Esophagus squamous epithelium (tissue), 5 donors: Measurements from ENCODE around the gene S100A6. TPM values are rescaled to one million over a fixed set of nuclear protein-coding genes. Genes with fewer than 3 reads are reported as not detected.

Experiments
- DNase-seq: peaks from one replicate; lab custom pipeline; 2025; lab: John Stamatoyannopoulos, UW
- H3K27ac ChIP-seq, 4 donors: fragments of 200-600 bp; sonication (generic); one replicate each; pipeline ENCODE4 v1.5.1; 2016 to 2019; ENCODE audit warnings: mild to moderate bottlenecking in 1 of 4
- H3K27me3 ChIP-seq, 4 donors: fragments of 200-600 bp; sonication (generic); 1 replicate in 3 of 4; 2 replicates in 1 of 4; pipeline versions ENCODE4 v1.5.1 to v1.6.0; 2017 to 2021; ENCODE audit warnings: antibody characterized with exemption in 1 of 4
- H3K36me3 ChIP-seq, 3 donors: fragments of 200-600 bp; sonication (generic); one replicate each; pipeline ENCODE4 v1.5.1; 2016 to 2019
- H3K4me1 ChIP-seq, 3 donors: fragments of 200-600 bp; sonication (generic); one replicate each; pipeline ENCODE4 v1.5.1; 2017 to 2019
- H3K4me3 ChIP-seq, 4 donors: fragments of 200-600 bp; sonication (generic); 1 replicate in 3 of 4; 2 replicates in 1 of 4; pipeline ENCODE4 v1.5.1; 2016 to 2019; ENCODE audit warnings: mild to moderate bottlenecking in 2 of 4, moderate library complexity in 1 of 4
- H3K9me3 ChIP-seq, 3 donors: fragments of 200-600 bp; sonication (generic); one replicate each; pipeline ENCODE4 v1.5.1; 2016 to 2019
- POLR2A ChIP-seq, 4 donors: fragments of 450-650 bp; IDR thresholded peaks; one replicate each; pipeline ENCODE4 v1.6.1; 2017; ENCODE audit warnings: antibody characterized with exemption in 4 of 4, mild to moderate bottlenecking in 4 of 4, moderate library complexity in 3 of 4
- WGBS, 2 donors: methylation state at CpG; one replicate each; pipeline ENCODE4 v1.1.5; 2018; 5-methylcytosine and 5-hydroxymethylcytosine counted together
- intact Hi-C: fragments of 100-400 bp; cut with DNase I; formaldehyde crosslinking; loops from one replicate; pipeline ENCODE4 v1.15.0; 2022
- total RNA-seq, 4 donors: library from RNA; depleted of rRNA; stranded (reverse); fragments of >200 nt; gene quantifications; one replicate each; pipeline ENCODE4 v1.1.0, GENCODE V29; 2016
- TF ChIP-seq, protein P1 (sequence below), 6 experiments: fragments of 450-650 bp in 4 of 6; fragments of 200-600 bp in 2 of 6; sonication (generic) in 2 of 6; IDR thresholded peaks; one replicate each; pipeline ENCODE4 v1.5.1; 2016 to 2019; ENCODE audit warnings: antibody characterized with exemption in 6 of 6, mild to moderate bottlenecking in 4 of 6, moderate library complexity in 4 of 6
- donor health status: DM: yes; HTN: yes; CAD: no.

S100A6 gene
- total RNA-seq, 4 donors from 2014 or later, result 270 to 943 (median 394) TPM

DNA sequence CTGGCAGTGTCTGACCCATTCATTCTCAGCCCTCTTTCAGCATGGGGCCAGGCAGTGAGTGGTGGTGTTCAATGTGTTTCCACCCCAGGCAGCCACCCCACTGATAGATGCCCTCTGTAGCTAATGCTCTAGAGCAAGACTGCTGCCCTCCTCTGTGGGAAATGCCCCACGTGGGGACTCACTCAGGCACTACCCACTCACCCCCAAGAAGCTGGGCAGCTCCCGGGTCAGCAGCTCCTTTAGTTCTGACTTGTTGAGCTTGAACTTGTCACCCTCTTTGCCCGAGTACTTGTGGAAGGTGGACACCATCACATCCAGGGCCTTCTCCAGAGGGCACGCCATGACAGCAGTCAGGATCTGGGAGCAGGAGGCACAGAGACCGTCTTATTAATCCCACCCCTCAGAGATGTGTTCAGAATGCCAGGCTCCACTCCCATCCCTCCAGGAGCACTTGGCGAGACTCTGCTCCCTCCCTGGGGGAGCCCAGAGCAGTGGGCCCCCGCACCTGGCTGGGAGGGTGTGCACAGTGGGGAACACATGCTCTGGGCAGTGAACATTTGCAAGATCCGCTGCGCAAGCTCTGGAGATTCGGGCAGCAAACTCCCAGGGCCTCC lies 8.8 kb upstream of the S100A6 start:
- intact Hi-C loops, result no loop called here
- WGBS, 2 donors, result 21 to 38% methylated on average over 2 to 7 of the region's 10 CpGs
- H3K27me3 ChIP-seq, result no peaks in the 10 kb centered on the region
- no peak for DNase-seq
- H3K27ac ChIP-seq, result peak overlapping the region; percentile 88 to 94 (median 92)
- H3K36me3 ChIP-seq, result peaks cover 0 to 8% (median 0%) of the 10 kb centered on the region in 3 donors
- no peaks in the 10 kb centered on the region for H3K9me3 ChIP-seq
- H3K4me3 ChIP-seq, result peak overlapping the region; percentile 20 to 64 (median 48)
- TF ChIP-seq, protein P1, sequence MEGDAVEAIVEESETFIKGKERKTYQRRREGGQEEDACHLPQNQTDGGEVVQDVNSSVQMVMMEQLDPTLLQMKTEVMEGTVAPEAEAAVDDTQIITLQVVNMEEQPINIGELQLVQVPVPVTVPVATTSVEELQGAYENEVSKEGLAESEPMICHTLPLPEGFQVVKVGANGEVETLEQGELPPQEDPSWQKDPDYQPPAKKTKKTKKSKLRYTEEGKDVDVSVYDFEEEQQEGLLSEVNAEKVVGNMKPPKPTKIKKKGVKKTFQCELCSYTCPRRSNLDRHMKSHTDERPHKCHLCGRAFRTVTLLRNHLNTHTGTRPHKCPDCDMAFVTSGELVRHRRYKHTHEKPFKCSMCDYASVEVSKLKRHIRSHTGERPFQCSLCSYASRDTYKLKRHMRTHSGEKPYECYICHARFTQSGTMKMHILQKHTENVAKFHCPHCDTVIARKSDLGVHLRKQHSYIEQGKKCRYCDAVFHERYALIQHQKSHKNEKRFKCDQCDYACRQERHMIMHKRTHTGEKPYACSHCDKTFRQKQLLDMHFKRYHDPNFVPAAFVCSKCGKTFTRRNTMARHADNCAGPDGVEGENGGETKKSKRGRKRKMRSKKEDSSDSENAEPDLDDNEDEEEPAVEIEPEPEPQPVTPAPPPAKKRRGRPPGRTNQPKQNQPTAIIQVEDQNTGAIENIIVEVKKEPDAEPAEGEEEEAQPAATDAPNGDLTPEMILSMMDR (IDR thresholded peaks at IDR 0.05), result no peak
- TF ChIP-seq POLR2A (IDR thresholded peaks at IDR 0.05), result no peak
- peaks cover 90 to 100% (median 96%) of the 10 kb centered on the region in 3 donors for H3K4me1 ChIP-seq

DNA sequence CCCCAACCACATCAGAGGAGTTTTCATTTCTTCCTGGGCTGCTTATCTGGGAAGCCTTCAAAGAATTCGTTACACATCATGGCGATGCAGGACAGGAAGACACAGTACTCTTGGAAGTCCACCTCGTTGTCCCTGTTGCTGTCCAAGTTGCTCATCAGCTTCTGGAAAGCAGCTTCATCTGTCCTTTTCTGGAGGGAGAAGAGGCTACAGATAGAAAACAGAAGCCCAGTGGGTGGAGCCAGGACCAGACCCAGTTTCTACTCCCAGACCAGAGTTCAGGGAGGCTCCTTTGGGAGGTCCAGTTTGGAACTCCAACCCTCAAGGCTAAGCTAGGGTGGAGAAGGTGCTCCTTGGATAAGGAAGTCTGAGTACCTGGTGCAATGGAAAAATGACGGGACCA lies 7.9 kb upstream of the S100A6 start:
- H3K4me1 ChIP-seq, result peaks cover 85 to 97% (median 91%) of the 10 kb centered on the region in 3 donors
- peak overlapping the region in 2 of 4 donors; percentile 49 to 64 for H3K4me3 ChIP-seq
- TF ChIP-seq, protein P1 (IDR thresholded peaks at IDR 0.05), result no peak
- TF ChIP-seq POLR2A (IDR thresholded peaks at IDR 0.05), result no peak
- H3K9me3 ChIP-seq, result no peaks in the 10 kb centered on the region
- peak overlapping the region; percentile 2 to 94 (median 92) for H3K27ac ChIP-seq
- no peak for DNase-seq
- whole genome bisulfite sequencing, 2 donors, result 76 to 79% methylated on average over 4 of the region's 4 CpGs
- intact Hi-C loops, result no loop called here
- H3K36me3 ChIP-seq, result peaks cover 0 to 8% (median 0%) of the 10 kb centered on the region in 3 donors
- no peaks in the 10 kb centered on the region for H3K27me3 ChIP-seq

GRCh38 chr1:153542956-153543711 lies 7.3 kb upstream of the S100A6 start:
- Histone ChIP-seq H3K36me3 (peaks cover 0 to 8% (median 0%) of the 10 kb centered on the region in 3 donors), H3K4me1 (peaks cover 82 to 97% (median 89%) of the 10 kb centered on the region in 3 donors), H3K9me3 (no peaks in the 10 kb centered on the region), H3K27ac (peak overlapping the region; percentile 32 to 94 (median 92)), H3K27me3 (no peaks in the 10 kb centered on the region), H3K4me3 (peak overlapping the region in 1 of 4 donors; percentile 64)
- TF ChIP-seq, protein P1 (IDR thresholded peaks at IDR 0.05), result no peak
- no peak for TF ChIP-seq POLR2A (IDR thresholded peaks at IDR 0.05)
- intact Hi-C loops, result no loop called here
- DNase-seq, result no peak
- 70 to 80% methylated on average over 11 to 12 of the region's 13 CpGs for WGBS, 2 donors

DNA sequence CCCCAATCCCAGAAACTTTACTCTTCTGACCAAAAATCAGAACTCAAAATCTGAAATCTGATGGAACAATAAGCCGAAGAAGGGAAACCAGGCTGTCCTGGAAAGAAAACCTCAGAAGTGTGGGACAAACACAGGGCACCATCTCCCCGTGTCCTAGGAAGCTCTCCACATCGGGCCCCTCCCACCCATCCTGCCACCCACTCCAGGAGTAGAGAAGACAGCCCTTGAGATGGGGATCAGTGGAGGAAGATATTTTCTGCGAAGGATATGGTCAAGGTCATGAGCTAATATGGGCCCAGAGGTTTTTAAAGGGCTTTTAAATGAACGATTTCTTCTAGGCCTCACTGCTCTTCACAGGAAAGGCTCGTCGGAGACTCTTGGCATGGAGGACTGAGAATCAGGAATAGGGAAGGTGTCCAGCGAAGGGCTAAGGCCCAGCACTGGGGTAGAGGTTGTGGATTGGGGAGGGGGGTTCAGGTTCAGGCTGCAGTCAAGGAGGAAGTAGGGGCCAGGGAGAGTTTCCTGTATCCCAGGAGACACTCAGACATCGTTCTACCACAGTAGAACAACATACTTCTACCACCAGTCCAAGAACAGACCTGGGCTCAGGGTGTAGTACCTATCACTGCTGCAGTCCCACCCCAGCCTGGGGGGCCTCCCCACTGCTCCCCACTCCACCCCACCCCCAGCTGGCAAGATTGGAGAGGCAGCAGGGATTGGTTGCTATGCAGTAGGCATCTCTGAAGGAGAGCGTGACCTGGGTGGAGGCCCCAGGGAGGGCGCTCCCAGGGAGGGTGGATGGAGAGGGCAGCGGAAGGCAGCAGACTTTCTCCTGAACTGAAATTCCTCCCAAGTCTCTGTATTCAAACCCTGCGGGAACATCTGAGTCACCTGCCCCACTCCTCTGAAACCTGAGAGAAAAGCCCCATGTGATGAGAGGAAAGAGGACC lies 6.1 kb upstream of the S100A6 start:
- intact Hi-C loops, result no loop called here
- no peaks in the 10 kb centered on the region for H3K27me3 ChIP-seq
- TF ChIP-seq, protein P1 (IDR thresholded peaks at IDR 0.05), result no peak
- no peak for TF ChIP-seq POLR2A (IDR thresholded peaks at IDR 0.05)
- H3K4me1 ChIP-seq, result peaks cover 77 to 97% (median 89%) of the 10 kb centered on the region in 3 donors
- DNase-seq, result no peak
- peaks cover 0 to 8% (median 0%) of the 10 kb centered on the region in 3 donors for H3K36me3 ChIP-seq
- peak overlapping the region; percentile 32 to 94 (median 92) for H3K27ac ChIP-seq
- H3K4me3 ChIP-seq, result no peak overlapping the region
- WGBS, 2 donors, result 50 to 79% methylated on average over 7 of the region's 13 CpGs
- no peaks in the 10 kb centered on the region for H3K9me3 ChIP-seq
